Mammary epithelial cell (primary cell): Measurements from ENCODE around the gene CPNE1.

Source experiments
- CTCF ChIP-seq, 2 donors: IDR thresholded peaks in 1 of 2; conservative IDR thresholded peaks in 1 of 2; 2 replicates each; pipeline ENCODE4 v1.5.1; 2011 to 2012; ENCODE audit warnings: inconsistent platforms in 2 of 2, low read length in 2 of 2, mild to moderate bottlenecking in 2 of 2, control low read depth in 1 of 2, low read depth in 1 of 2; ENCODE audit not compliant: insufficient read depth in 1 of 2; ENCODE audit errors: extremely low read depth in 1 of 2
- EZH2 ChIP-seq: IDR thresholded peaks from 2 replicates; pipeline ENCODE4 v1.6.1; 2012; ENCODE audit warnings: low read length, inconsistent platforms, borderline replicate concordance

- no peak for TF ChIP-seq CTCF (conservative IDR thresholded peaks at IDR 0.05 in 1 of 2, IDR thresholded peaks at IDR 0.05 in 1 of 2; ENCODE audit: extremely low read depth in 1 of 2, insufficient read depth in 1 of 2, low read depth in 1 of 2, low read length in 2 of 2)
- no peak for TF ChIP-seq EZH2
Measured at GRCh38 chr20:35597186-35597585, 67.5 kb downstream of the CPNE1 start.
